ENCODE measurements around the gene FCHSD2.
"Not testable (repeated sequence)": the region's sequence is repeated elsewhere in the genome, so short reads cannot be mapped to it uniquely, and the experiment has no call there.

Gene FCHSD2

DNA sequence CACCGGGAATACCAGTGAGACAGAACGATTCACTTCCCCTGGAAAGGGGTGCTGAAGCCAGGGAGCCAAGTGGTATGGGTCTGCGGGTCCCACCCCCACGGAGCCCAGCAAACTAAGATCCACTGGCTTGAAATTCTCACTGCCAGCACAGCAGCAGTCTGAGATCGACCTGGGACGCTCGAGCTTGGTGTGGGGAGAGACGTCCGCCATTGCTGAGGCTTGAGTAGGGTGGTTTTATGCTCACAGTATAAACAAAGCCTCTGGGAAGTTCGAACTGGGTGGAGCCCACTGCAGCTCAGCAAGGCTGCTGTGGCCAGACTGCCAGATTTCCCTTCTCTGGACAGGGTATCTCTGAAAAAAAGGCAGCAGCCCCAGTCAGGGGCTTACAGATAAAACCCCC is 80.7 kb downstream of the FCHSD2 start:
- not testable (repeated sequence) for DNase-seq (ENCODE audit: low read depth in 2 of 2)

DNA sequence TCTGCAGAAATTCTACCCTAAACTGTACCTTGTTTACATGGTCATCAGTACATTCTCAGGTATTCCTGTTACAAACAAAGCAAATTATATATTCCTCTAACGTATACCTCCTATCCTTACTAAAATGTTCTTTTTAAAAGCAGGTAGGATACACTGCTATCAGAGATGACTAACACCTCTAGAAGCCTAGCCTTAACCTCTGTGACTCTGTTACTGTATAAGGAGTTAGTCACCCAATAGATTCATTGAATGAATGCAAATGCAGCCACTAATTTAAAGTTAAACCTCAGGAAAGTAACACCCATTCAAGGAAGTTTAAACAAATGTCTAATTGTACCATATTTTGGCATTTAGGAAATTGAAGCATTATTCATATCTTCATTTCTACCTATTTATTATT is 82.2 kb downstream of the FCHSD2 start:
- no peak for DNase-seq (ENCODE audit: low read depth in 2 of 2)

DNA sequence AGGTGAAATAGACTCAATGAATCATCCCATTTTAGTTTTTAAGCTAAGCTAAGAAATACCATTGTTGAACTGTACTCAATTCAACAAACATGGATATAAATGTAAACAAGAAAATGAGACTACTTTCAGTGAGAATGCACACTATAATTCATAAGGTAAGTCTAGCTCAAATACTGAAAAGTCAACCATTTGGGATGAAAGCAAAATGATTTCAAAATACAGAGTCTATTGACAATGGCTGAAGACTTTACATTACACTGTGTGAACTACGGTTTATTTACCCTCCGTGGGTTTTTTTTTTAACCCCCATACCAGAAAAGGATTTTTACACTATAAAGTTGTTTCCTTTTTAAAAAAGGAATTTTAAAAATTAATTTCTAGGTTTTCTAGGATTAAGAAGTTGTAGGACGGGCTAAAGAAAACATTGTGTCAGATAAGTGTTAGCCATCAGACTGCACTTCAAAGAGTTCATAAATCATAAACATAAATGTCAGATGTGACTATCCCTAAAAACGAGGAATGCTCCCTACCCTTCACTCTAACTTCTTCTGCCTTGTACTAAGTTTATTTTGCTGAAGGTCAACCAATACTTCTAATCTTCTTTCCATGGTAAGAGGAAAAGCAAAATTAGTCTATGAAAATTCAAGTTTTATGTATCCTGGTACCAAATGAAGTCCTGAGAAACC is 83.0 kb downstream of the FCHSD2 start:
- no peak for DNase-seq (ENCODE audit: low read depth in 2 of 2)

DNA sequence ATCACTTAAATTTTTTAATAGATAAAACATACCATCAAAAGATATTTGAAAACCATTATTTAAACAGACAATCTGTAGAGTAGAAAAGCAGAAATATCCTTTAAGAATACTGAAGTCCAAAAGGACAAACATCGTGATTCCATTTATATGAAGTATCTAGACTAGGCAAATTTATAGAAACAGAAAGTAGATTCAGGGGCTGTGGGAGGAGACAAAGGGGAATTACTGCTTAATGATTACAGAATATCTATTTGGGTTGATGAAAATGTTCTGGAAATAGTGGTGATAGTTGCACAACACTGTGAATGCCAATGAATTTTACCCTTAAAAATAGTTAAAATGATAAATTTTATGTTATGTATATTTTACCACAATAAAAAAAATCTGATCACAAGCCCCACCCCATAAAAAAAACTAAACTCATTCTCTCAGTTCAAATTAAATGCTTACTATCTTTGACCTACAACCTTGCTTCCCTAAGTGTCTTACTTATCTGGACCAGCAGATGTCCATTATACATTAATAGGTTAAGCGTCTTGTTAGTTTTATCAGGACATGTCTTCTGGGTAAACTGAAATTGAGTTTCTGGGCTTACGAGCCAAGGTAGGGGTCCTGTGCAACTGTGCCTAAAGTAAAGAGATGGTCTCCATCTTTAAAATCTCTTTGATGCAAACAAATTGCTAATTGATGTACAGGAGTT is 86.3 kb downstream of the FCHSD2 start:
- DNase-seq (ENCODE audit: low read depth in 2 of 2): no peak

DNA sequence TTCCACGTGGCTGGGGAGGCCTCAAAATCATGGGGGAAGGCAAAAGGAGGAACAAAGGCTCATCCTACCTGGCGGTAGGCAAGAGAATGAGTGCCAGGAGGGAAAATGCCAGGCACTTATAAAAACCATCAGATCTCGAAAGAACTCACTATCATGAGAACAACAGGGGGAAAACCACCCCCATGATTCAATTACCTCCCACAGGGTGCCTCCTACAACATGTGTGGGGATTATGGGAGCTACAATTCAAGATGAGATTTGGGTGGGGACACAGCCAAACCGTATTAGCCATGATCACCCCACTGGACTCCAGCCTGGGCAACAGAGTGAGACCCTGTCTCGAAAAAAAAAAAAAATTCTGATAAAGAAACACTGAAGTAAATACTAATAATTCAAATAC is 87.1 kb downstream of the FCHSD2 start:
- no peak for DNase-seq (ENCODE audit: low read depth in 2 of 2)

DNA sequence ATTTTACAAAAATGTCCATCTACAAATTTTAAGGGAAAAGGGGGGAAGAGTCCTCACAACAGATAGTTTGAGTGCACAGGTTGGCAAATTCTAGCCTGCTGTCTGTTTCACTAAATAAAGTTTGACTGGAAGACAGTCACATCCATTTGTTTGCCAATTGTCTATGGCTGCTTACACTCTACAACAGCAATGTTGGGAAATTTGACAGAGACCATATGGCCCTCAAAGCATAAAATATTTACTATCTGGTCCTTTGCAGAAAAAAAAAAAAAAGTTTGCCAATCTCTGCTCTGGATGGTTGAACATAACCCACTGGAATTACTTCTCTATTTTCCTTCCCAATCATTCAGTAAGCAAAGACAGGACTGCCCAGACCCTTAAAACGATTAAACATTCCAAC is 88.2 kb downstream of the FCHSD2 start:
- DNase-seq (ENCODE audit: low read depth in 2 of 2): no peak

DNA sequence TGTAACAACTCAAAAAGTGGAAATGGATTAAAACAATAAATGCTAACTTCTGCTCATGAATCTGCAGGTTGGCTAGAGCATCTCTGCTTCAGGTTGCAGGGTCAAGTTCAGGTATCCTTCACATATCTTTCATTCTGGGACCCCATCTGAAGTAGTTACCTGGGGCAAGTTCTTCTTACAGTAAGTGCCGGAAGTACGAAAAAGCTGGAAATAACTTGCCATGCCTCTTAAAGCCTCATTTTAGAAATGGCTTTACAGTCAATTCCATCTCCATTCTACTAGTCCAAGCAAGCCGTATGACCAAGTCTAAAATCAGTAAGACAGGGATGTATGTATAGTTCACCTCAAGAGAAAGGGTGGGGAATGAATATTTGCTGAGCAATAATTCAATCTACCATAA is 93.7 kb downstream of the FCHSD2 start:
- no peak for DNase-seq (ENCODE audit: low read depth in 2 of 2)

DNA sequence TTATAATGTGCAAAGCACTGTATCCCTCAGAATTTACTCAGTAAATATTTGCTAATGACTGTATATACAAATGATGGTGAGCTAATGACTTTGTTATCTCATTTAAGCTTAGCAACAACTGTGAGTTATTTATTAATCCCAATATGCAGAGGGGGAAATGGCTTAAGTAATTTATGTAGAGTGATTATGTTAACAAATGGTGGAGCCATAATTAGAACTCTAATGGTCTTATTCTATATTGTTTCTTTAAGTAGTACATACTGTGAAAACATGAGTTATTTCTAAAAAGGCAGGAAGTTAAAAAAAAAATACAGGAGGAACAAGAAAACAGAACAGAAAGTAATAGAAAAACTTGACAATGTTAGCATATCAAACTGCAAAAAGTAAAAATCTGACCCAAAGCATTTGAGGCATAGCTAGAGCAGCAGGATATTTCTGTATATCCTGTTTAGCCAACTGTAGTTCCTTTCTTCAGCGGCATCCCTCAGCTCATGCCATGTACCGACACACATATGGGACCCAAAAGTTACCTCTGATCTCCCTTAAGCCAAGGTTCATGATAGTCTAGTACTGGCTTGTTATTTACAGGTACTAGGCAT is 94.2 kb downstream of the FCHSD2 start:
- DNase-seq (ENCODE audit: low read depth in 2 of 2): no peak

DNA sequence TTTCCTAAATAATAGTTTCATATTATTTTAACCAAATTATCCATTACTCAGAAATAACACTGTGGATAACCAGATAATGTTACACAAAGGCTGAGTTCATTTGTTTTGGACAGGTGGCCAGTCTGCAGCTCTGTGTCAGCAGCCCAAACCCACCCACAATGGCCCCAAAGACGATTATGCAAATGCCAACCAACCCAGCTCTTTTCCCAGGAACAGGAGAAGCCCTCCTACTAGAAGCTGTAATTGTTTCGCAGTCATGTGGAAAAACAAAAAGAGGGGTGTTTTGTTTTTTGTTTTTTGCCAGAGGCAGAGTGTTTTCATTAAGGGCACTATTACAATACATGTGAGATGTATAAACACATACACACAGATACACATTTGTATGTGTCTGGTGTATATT is 102.1 kb downstream of the FCHSD2 start:
- no peak for DNase-seq (ENCODE audit: low read depth in 2 of 2)

DNA sequence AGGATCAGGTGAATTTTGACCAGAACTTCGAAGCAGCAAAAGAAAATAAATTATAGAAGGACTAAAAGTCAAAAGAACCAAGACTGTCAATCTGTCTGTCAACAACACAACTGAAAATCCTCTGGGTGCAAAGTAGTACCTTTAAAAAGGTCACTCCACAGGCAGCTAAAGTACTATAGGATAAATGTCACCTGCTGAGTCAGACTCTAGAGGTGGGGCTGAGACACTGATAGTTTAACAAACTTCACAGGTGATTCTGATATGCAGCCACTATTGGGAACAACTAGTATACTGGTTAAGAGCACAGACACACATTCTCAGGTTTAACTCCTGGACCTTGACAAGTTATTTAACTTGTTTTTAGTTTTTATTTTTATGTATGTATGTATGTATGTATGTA is 107.3 kb downstream of the FCHSD2 start:
- no peak for DNase-seq (ENCODE audit: low read depth in 2 of 2)

DNA sequence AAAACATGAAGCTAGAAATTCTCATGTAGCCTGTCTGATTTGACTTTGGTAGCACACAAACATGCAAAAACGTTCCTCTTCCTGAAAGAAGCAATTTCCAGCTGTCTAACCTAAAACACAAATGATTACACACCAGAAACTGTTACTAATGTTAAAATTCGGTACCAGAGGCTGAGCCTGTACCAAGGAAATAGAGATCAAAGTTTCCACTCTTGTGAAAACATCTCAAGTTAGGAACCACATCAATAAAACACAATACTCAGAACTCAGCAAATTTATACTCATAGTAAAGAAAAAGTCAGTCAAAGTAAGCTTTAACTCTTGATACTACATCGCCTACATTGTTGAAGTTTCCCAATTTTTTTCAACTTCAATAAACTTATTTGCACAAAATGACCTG is 107.8 kb downstream of the FCHSD2 start:
- no peak for DNase-seq (ENCODE audit: low read depth in 2 of 2)

DNA sequence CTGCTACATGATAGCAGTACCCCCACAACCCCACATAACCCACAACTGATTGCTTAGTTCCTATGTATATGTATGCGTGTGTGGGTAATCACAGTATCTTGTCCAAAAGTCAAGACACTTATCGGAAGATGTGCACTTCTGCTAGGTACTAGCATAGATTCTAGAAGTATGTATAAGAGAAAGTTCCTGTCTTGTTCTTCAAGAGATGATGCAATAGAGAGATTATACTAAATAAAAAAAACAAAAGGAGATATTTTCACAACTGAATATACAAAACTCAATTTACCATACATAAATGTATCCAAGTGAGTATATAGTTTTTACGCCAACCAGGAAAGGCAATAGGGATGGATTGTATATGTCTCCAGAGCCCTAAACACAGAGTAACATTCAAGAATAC is 112.0 kb downstream of the FCHSD2 start:
- DNase-seq (ENCODE audit: low read depth in 2 of 2): no peak

DNA sequence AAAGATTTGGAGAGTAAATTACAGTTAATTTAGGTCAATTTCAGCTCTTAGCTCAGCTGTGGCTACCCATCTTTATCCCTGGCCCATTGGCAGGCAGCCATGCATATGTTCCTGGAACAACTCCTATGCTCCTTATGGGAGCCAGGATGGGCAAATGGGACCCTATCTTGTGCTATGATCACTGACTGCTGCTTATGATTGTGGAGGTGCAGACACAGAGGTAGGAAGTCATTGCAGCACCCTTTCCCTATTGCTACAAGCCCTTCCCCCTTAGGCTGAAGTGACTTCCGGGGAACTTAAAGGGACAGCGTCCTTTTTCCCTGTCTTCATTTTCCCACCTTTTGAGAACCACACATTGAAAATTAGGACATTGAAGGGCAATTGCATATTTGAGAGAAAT is 112.7 kb downstream of the FCHSD2 start:
- no peak for DNase-seq (ENCODE audit: low read depth in 2 of 2)

DNA sequence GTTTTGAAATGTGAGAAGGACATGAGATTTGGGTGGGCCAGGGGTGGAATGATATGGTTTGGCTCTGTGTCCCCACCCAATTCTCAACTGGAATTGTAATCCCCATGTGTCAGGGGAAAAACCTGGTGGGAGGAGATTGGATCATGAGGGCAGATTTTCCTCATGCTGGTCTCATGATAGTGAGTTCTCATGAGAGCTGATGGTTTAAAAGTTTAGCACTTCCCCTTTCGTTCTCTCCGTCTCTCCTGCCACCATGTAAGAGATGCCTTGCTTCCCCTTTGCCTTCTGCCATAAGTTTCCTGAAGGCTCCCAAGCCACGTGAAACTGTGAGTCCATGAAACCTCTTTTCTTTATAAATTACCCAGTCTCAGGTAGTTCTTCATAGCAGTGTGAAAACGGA is 113.5 kb downstream of the FCHSD2 start:
- DNase-seq (ENCODE audit: low read depth in 2 of 2): no peak

DNA sequence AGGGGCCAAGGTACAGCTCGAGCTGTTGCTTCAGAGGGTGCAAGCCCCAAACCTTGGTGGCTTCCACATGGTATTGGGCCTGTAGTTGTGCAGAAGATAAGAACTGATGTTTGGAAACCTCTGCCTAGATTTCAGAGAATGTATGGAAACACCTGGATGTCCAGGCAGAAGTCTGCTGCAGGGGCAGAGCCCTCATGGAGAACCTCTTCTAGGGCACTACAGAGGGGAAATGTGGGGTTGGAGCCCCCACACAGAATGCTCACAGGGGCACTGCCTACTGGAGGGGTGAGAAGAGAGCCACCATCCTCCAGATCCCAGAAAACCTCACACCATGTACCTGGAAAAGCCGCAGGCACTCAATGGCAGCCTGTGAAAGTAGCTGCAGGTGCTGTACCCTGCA is 114.3 kb downstream of the FCHSD2 start:
- not testable (repeated sequence) for DNase-seq (ENCODE audit: low read depth in 2 of 2)

DNA sequence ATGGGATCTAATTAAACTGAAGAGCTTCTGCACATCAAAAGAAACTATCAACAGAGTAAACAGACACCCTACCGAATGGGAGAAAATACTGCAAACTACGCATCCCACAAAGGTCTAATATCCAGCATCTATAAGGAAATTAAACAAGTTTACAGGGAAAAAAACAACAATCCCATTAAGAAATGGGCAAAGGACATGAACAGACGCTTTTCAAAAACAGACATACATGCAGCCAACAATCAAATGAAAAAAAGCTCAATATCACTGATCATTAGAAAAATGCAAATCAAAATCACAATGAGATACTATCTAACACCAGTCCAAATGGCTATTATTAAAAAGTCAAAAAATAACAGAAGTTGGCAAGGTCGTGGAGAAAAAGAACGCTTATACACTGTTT is 117.5 kb downstream of the FCHSD2 start:
- DNase-seq (ENCODE audit: low read depth in 2 of 2): no peak

DNA sequence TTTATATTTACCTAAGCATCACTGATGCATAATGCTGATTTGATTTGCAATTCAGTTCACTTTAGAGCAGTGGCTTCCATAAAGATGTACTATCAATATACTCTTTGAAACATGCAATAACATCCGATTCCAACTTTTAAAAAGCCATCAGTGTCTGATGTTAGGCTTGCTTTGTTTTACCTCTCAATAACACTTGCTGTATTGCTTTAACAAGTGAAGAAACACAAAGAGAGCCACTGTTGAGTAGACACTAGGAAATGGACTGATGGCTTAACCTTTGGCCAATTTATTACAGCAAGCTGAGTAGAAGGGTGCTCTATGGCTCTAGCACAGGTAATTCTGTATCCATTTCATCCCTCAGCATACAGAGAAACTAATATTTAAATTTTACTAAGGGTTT is 122.1 kb downstream of the FCHSD2 start:
- DNase-seq (ENCODE audit: low read depth in 2 of 2): no peak

DNA sequence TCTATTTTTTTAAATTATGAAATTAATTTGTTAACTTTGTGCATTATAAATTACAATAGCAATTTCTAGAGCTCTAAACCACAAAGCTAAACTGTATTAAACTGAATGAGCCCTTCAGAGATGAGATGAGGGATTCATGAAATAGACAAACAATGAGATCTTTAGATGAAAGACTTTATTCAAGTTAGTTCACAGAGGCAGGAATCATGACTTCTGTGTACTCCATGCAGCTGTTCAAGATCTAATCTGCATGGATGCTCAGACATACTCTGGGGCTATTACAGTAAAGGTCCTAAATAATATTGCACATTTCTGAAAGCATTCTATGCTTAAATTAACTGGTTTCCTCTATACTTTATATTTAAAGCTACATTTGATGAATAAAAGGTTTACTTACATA is 122.7 kb downstream of the FCHSD2 start:
- no peak for DNase-seq (ENCODE audit: low read depth in 2 of 2)

DNA sequence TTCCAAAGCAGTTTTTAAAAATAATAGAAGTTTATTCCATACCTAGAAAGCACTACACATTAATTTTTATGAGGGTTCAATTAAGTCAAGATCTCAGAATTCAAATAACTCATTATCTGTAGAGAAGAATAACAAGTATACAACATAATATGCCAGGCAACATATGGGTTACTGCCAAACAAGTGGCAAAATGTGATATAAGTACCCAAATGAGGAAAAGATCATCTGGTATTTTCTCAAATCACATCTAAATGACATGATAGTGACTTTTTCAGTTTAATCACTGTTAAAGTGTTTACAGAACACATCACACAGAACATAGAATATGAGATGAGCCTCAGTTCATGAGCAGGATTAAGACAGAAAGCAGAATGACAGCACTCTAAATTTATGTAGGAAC is 123.3 kb downstream of the FCHSD2 start:
- DNase-seq (ENCODE audit: low read depth in 2 of 2): no peak

DNA sequence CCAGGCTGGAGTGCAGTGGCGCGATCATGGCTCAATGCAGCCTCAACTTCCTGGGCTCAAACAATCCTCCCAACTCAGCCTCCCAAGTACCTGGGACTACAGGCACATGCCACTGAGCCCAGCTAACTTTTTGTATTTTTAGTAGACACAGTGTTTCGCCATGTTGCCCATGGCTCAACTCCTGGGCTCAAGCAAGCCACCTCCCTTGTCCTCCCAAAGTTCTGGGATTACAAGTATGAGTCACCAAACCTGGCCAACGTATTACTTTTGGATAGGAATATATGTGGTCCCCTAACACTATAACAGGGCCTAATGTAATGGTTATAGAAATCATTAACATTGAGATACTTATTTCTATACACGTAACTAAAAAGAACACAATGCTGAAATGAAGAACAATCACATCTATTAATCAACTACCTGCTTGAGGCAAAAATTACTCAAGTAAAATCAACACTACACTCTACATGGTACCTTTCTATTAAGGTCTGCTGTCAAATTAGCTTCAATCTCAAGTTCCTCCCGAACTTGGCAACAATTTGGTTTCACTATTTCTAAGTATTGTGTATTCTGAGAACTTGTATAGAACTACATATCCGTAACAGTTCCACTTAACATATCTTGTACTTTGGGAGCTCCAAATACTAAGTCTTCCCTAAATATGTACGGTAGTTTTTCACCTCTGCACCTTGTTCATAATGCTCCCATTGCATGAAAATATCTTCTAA is 124.9 kb downstream of the FCHSD2 start:
- no peak for DNase-seq (ENCODE audit: low read depth in 2 of 2)

DNA sequence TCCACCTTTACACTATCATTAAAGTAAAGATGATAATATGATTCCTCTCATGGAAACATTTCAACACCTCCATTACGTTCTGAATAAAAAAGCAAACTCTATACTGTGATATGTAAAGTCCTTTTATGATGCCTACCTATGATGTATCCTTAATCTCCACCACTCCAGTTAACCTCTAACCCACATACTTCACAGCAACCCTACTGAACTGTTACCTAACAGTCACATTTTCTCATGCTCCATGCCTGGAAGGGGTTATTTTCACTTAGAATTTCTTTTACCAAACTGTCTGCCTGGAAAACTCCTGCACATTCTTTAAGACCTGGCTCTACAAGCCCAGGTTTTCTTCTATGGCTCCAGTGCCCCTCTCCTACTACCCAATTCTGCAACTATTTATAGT is 129.1 kb downstream of the FCHSD2 start:
- no peak for DNase-seq (ENCODE audit: low read depth in 2 of 2)

DNA sequence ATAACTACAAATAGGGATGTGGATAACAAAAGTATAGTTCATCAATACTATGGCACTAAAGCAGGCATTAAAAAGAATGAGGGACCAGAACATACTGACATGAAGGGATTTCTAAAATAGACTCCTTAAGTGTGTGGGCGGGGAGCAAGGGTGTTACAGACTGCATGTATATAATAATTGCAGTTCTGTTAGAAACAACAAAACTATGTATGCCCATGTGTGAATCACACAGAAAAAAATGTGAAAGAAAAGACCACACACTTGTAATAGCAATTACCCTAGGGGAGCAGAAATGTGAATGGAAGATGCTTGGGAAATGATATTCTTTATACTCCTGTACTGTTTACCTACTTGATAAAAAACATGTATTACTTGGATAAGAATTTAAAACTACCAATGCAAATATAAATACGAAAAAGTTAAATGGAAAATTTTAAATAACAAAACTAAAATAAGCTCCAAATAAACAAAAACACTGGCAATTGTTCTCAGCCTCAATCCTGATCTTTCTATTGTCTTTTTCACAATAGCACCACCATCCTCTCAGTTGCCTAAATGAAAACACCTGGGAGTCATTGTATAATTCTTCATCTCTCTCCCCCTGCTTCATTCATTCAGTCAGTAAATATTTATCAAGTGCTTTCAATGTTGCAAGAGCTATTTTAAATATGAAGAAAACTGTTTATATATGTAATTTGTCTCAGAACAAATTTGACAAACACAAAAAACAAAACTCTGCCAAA is 129.8 kb downstream of the FCHSD2 start:
- DNase-seq (ENCODE audit: low read depth in 2 of 2): no peak
